ENCODE results near the gene CSK. TPM values are rescaled to one million over a fixed set of nuclear protein-coding genes. Genes with fewer than 3 reads are reported as not detected.

CSK gene
- total and polyA plus RNA-seq, 2 experiments from 2014 or later: 16.9 to 19.1 TPM

GRCh38 chr15:74809242-74809641 lies 27.4 kb downstream of the CSK start:
- WGBS (ENCODE audit: low lambda C conversion rate, missing lambda C conversion rate): 75% methylated on average over 3 of the region's 5 CpGs
- TF ChIP-seq EZH2phosphoT487 (IDR thresholded peaks at IDR 0.05; ENCODE audit: low read depth, severe bottlenecking, unreplicated experiment) (no peak), EZH2 (IDR thresholded peaks at IDR 0.05; ENCODE audit: borderline replicate concordance) (no peak), CTCF (IDR thresholded peaks at IDR 0.05; ENCODE audit: poor library complexity) (no peak)
- no peaks in the 10 kb centered on the region for H3K79me2 ChIP-seq
- no peaks in the 10 kb centered on the region for H4K20me1 ChIP-seq (ENCODE audit: insufficient read depth, poor library complexity, severe bottlenecking)
- no peaks in the 10 kb centered on the region for H3K9me3 ChIP-seq (ENCODE audit: low read depth)
- H3K4me3 ChIP-seq: no peak overlapping the region
- DNase-seq (ENCODE audit: low spot score): no peak
- no peaks in the 10 kb centered on the region for H3K27me3 ChIP-seq
- no peak overlapping the region for H3K27ac ChIP-seq
- H3K4me2 ChIP-seq: no peak overlapping the region
- no peak overlapping the region for H2AFZ ChIP-seq
- H3K9me2 ChIP-seq (replicated peaks; ENCODE audit: insufficient read depth): no peaks in the 10 kb centered on the region
- no peaks in the 10 kb centered on the region for H3K36me3 ChIP-seq (replicated peaks; ENCODE audit: insufficient read depth, low read depth)
- H3K4me1 ChIP-seq (ENCODE audit: insufficient read depth): no peaks in the 10 kb centered on the region

GRCh38 chr15:74809956-74810355 lies 28.1 kb downstream of the CSK start:
- no peak overlapping the region for H3K4me3 ChIP-seq
- 85% methylated on average over 3 of the region's 3 CpGs for WGBS (ENCODE audit: low lambda C conversion rate, missing lambda C conversion rate)
- H3K4me2 ChIP-seq: no peak overlapping the region

GRCh38 chr15:74812533-74812932 lies 30.7 kb downstream of the CSK start, which contains the start of gene LMAN1L:
TSS of gene LMAN1L (plus strand) at chr15:74812835. CDS start at chr15:74812855, 20 bp downstream.
- Histone ChIP-seq H3K36me3 (replicated peaks; ENCODE audit: insufficient read depth, low read depth) (no peaks in the 10 kb centered on the region), H3K79me2 (no peaks in the 10 kb centered on the region), H3K4me2 (no peak within 1 kb of the TSS), H3K27me3 (no peaks in the 10 kb centered on the region), H3K9me2 (replicated peaks; ENCODE audit: insufficient read depth) (no peaks in the 10 kb centered on the region), H2AFZ (no peak within 1 kb of the TSS), H3K9me3 (ENCODE audit: low read depth) (no peaks in the 10 kb centered on the region), H3K4me3 (no peak within 1 kb of the TSS), H3K27ac (no peak within 1 kb of the TSS), H4K20me1 (ENCODE audit: insufficient read depth, poor library complexity, severe bottlenecking) (no peaks in the 10 kb centered on the region), H3K4me1 (ENCODE audit: insufficient read depth) (no peaks in the 10 kb centered on the region)
- DNase-seq (ENCODE audit: low spot score): no peak
- 84% methylated on average over 12 of the region's 12 CpGs for WGBS (ENCODE audit: low lambda C conversion rate, missing lambda C conversion rate)
- TF ChIP-seq CTCF (IDR thresholded peaks at IDR 0.05; ENCODE audit: poor library complexity) (no peak), EZH2 (IDR thresholded peaks at IDR 0.05; ENCODE audit: borderline replicate concordance) (no peak), EZH2phosphoT487 (IDR thresholded peaks at IDR 0.05; ENCODE audit: low read depth, severe bottlenecking, unreplicated experiment) (no peak)

More at GRCh38 chr15:74809956-74810355, 28.1 kb downstream of the CSK start:
- Histone ChIP-seq H3K36me3 (replicated peaks; ENCODE audit: insufficient read depth, low read depth) (no peaks in the 10 kb centered on the region), H3K27ac (no peak overlapping the region), H3K9me3 (ENCODE audit: low read depth) (no peaks in the 10 kb centered on the region), H4K20me1 (ENCODE audit: insufficient read depth, poor library complexity, severe bottlenecking) (no peaks in the 10 kb centered on the region), H3K27me3 (no peaks in the 10 kb centered on the region), H2AFZ (no peak overlapping the region), H3K9me2 (replicated peaks; ENCODE audit: insufficient read depth) (no peaks in the 10 kb centered on the region), H3K79me2 (no peaks in the 10 kb centered on the region), H3K4me1 (ENCODE audit: insufficient read depth) (no peaks in the 10 kb centered on the region)
- no peak for TF ChIP-seq EZH2phosphoT487 (IDR thresholded peaks at IDR 0.05; ENCODE audit: low read depth, severe bottlenecking, unreplicated experiment)
- no peak for TF ChIP-seq EZH2 (IDR thresholded peaks at IDR 0.05; ENCODE audit: borderline replicate concordance)
- no peak for TF ChIP-seq CTCF (IDR thresholded peaks at IDR 0.05; ENCODE audit: poor library complexity)
- no peak for DNase-seq (ENCODE audit: low spot score)

Data from hepatocyte (in vitro differentiated cells).